SK-N-SH (cell line): Measurements from ENCODE around the gene ANKFN1. TPM values are rescaled to one million over a fixed set of nuclear protein-coding genes. Genes with fewer than 3 reads are reported as not detected.

Experiments used
- CTCF ChIA-PET: fragments of 300-600, 350-600 bp; formaldehyde crosslinking; extraction: SDS; loops from one replicate; lab custom pipeline; 2021; lab: Yijun Ruan, JAX
- POLR2A ChIA-PET: fragments of 350-600 bp; sonication (Branson Sonifier 250); formaldehyde crosslinking; extraction: SDS; loops from one replicate; lab custom pipeline; 2020; ENCODE audit warnings: antibody characterized with exemption, inconsistent platforms; lab: Yijun Ruan, JAX
- DNase-seq: peaks from one replicate; pipeline ENCODE4 v3.0.0; 2012
- H2AFZ ChIP-seq: fragments of 200-600 bp; sonication (generic); 2 replicates; pipeline ENCODE4 v1.8.1; 2016; ENCODE audit warnings: antibody characterized with exemption, mild to moderate bottlenecking, low read depth
- H3F3A ChIP-seq: fragments of 200-600 bp; sonication (generic); replicated peaks from 2 replicates; pipeline ENCODE3; 2016; ENCODE audit warnings: antibody characterized with exemption, mild to moderate bottlenecking; ENCODE audit not compliant: insufficient read depth
- H3K27ac ChIP-seq, 2 experiments: fragments of 200-500 bp in 1 of 2; fragments of 200-600 bp in 1 of 2; sonication (Bioruptor generic) in 1 of 2; sonication (generic), shearing (Covaris generic) in 1 of 2; 2 replicates each; pipeline versions ENCODE4 v1.5.1 to v1.6.1; 2014 to 2016; ENCODE audit warnings: low read depth in 2 of 2, inconsistent platforms in 1 of 2, low read length in 1 of 2, mild to moderate bottlenecking in 1 of 2, mixed read lengths in 1 of 2
- H3K27me3 ChIP-seq: fragments of 200-600 bp; sonication (generic), shearing (Covaris generic); 2 replicates; pipeline ENCODE4 v1.6.1; 2016; ENCODE audit warnings: mixed run types; ENCODE audit not compliant: insufficient read depth
- H3K36me3 ChIP-seq, 2 experiments: fragments of 200-500 bp in 1 of 2; fragments of 200-600 bp in 1 of 2; sonication (Bioruptor generic) in 1 of 2; sonication (generic) in 1 of 2; replicated peaks in 1 of 2; 2 replicates each; pipeline versions ENCODE3 to v1.5.1; 2014 to 2016; ENCODE audit warnings: low read length in 1 of 2, mild to moderate bottlenecking in 1 of 2; ENCODE audit not compliant: insufficient read depth in 2 of 2, control insufficient read depth in 1 of 2
- H3K4me1 ChIP-seq, 2 experiments: fragments of 200-500 bp in 1 of 2; fragments of 200-600 bp in 1 of 2; sonication (Bioruptor generic) in 1 of 2; sonication (generic), shearing (Covaris generic) in 1 of 2; 2 replicates each; pipeline versions ENCODE4 v1.5.1 to v1.6.1; 2014 to 2016; ENCODE audit warnings: low read depth in 1 of 2, low read length in 1 of 2, mixed run types in 1 of 2; ENCODE audit not compliant: insufficient read depth in 2 of 2, control insufficient read depth in 1 of 2
- H3K4me2 ChIP-seq: fragments of 200-600 bp; sonication (generic), shearing (Covaris generic); 2 replicates; pipeline ENCODE4 v1.6.1; 2017; ENCODE audit warnings: mixed run types
- H3K4me3 ChIP-seq, 2 experiments: fragments of 200-500 bp in 1 of 2; fragments of 200-600 bp in 1 of 2; sonication (Bioruptor generic) in 1 of 2; sonication (generic), shearing (Covaris generic) in 1 of 2; 2 replicates each; pipeline versions ENCODE4 v1.5.1 to v1.8.1; 2014 to 2016; ENCODE audit warnings: low read depth in 2 of 2, inconsistent platforms in 1 of 2, low read length in 1 of 2, mild to moderate bottlenecking in 1 of 2, mixed read lengths in 1 of 2, moderate library complexity in 1 of 2
- H3K79me2 ChIP-seq: fragments of 200-600 bp; sonication (generic); 2 replicates; pipeline ENCODE4 v1.8.1; 2017; ENCODE audit warnings: mild to moderate bottlenecking; ENCODE audit not compliant: insufficient read depth
- H3K9ac ChIP-seq: fragments of 200-600 bp; sonication (generic); 2 replicates; pipeline ENCODE4 v1.6.1; 2017; ENCODE audit warnings: mixed run types
- H3K9me2 ChIP-seq: fragments of 200-600 bp; sonication (generic); 2 replicates; pipeline ENCODE4 v1.6.1; 2017; ENCODE audit warnings: mixed run types
- H3K9me3 ChIP-seq: fragments of 200-600 bp; sonication (generic); 2 replicates; pipeline ENCODE4 v1.6.1; 2017; ENCODE audit warnings: mixed run types, mild to moderate bottlenecking, moderate library complexity
- H4K20me1 ChIP-seq: fragments of 200-600 bp; sonication (generic); 2 replicates; pipeline ENCODE4 v1.6.1; 2017; ENCODE audit warnings: mild to moderate bottlenecking, mixed run types; ENCODE audit not compliant: insufficient read depth
- CHD2 ChIP-seq: fragments of 150-350 bp; IDR thresholded peaks from 2 replicates; pipeline ENCODE4 v1.6.1; 2018; ENCODE audit warnings: low read length; ENCODE audit not compliant: partially characterized antibody
- CTCF ChIP-seq: fragments of 200-600 bp; sonication (generic); IDR thresholded peaks from 2 replicates; pipeline ENCODE4 v1.6.1; 2017; ENCODE audit warnings: antibody characterized with exemption, mild to moderate bottlenecking, moderate library complexity
- EZH2phosphoT487 ChIP-seq: fragments of 200-600 bp; sonication (generic); IDR thresholded peaks from 2 replicates; pipeline ENCODE4 v1.6.1; 2017; ENCODE audit warnings: low read depth, mixed run types, mild to moderate bottlenecking, antibody characterized with exemption, moderate library complexity, borderline replicate concordance
- FOXJ3 ChIP-seq: sonication (generic); formaldehyde crosslinking; IDR thresholded peaks from 2 replicates; pipeline ENCODE4 v1.5.1; 2020; ENCODE audit warnings: mild to moderate bottlenecking, missing genetic modification reagents
- FOXM1 ChIP-seq: IDR thresholded peaks from 2 replicates; pipeline ENCODE4 v1.4.0; 2012; ENCODE audit warnings: low read depth, mild to moderate bottlenecking
- GATA2 ChIP-seq: sonication (generic); formaldehyde crosslinking; IDR thresholded peaks from 2 replicates; pipeline ENCODE4 v1.5.0; 2020; ENCODE audit warnings: mild to moderate bottlenecking, missing genetic modification reagents
- JUND ChIP-seq: IDR thresholded peaks from 2 replicates; pipeline ENCODE4 v1.4.0; 2012
- MAX ChIP-seq: IDR thresholded peaks from 2 replicates; pipeline ENCODE4 v1.4.0; 2012; ENCODE audit warnings: low read depth
- NFIC ChIP-seq: IDR thresholded peaks from 2 replicates; pipeline ENCODE4 v1.4.0; 2012; ENCODE audit warnings: borderline replicate concordance
- PBX3 ChIP-seq: IDR thresholded peaks from 2 replicates; pipeline ENCODE4; 2012
- RCOR1 ChIP-seq: fragments of 150-350 bp; IDR thresholded peaks from 2 replicates; pipeline ENCODE4 v1.6.1; 2017; ENCODE audit warnings: antibody characterized with exemption, low read length
- REST ChIP-seq: IDR thresholded peaks from 2 replicates; pipeline ENCODE4 v1.6.1; 2012; ENCODE audit warnings: mild to moderate bottlenecking, low read depth, low read length, moderate library complexity
- RXRA ChIP-seq: IDR thresholded peaks from 2 replicates; pipeline ENCODE4 v1.4.0; 2012; ENCODE audit warnings: low read depth, mild to moderate bottlenecking, borderline replicate concordance
- SMC3 ChIP-seq: IDR thresholded peaks from 2 replicates; pipeline ENCODE4 v1.6.1; 2012; ENCODE audit warnings: low read depth, low read length, improper control_type of control experiment
- TCF12 ChIP-seq: IDR thresholded peaks from 2 replicates; pipeline ENCODE4 v1.4.0; 2012
- USF1 ChIP-seq: IDR thresholded peaks from 2 replicates; pipeline ENCODE4 v1.4.0; 2012; ENCODE audit warnings: low read depth, borderline replicate concordance
- ZBTB33 ChIP-seq: IDR thresholded peaks from 2 replicates; pipeline ENCODE4 v1.4.0; 2012; ENCODE audit warnings: low read depth, borderline replicate concordance
- WGBS: methylation state at CpG from one replicate; pipeline ENCODE4 v1.1.6; 2017; ENCODE audit warnings: low lambda C conversion rate; 5-methylcytosine and 5-hydroxymethylcytosine counted together
- polyA plus RNA-seq, 3 experiments: library from polyadenylated mRNA; depleted of rRNA; stranded (reverse); fragments of >200 nt; gene quantifications; 2 replicates each; pipeline ENCODE4 v1.2.3, GENCODE V29; 2012

Gene ANKFN1
- polyA plus RNA-seq, 1 of the 3 experiments (the other 2 are of a cell fraction): 0.07 TPM

GRCh38 chr17:56305007-56305406 is 151.7 kb downstream of the ANKFN1 start:
- H3K27me3 ChIP-seq: no peaks in the 10 kb centered on the region
- 23% methylated on average over 1 of the region's 1 CpG for WGBS
- no peaks in the 10 kb centered on the region for H3K4me1 ChIP-seq
- H3K36me3 ChIP-seq: no peaks in the 10 kb centered on the region
- DNase-seq: no peak
- H3K9me3 ChIP-seq: no peaks in the 10 kb centered on the region
- peaks cover 9% of the 10 kb centered on the region for H3F3A ChIP-seq
- H3K9ac ChIP-seq: no peak overlapping the region
- no peak overlapping the region for H2AFZ ChIP-seq
- H3K4me3 ChIP-seq: no peak overlapping the region
- TF ChIP-seq ZBTB33 (no peak), CTCF (peak; percentile 30; the same call in 1 of the 2 replicates), USF1 (no peak), FOXJ3 (CRISPR knock-in tag) (no peak), SMC3 (no peak), GATA2 (CRISPR knock-in tag) (no peak), FOXM1 (no peak)
- TF ChIP-seq, all 33 proteins: peak for 1
- CTCF ChIA-PET: no interaction called here
- H4K20me1 ChIP-seq: no peaks in the 10 kb centered on the region
- POLR2A ChIA-PET: no interaction called here
- no peaks in the 10 kb centered on the region for H3K79me2 ChIP-seq
- no peak overlapping the region for H3K4me2 ChIP-seq
- H3K9me2 ChIP-seq: no peaks in the 10 kb centered on the region
- no peak overlapping the region for H3K27ac ChIP-seq

GRCh38 chr17:56309897-56310296 is 156.6 kb downstream of the ANKFN1 start:
- Histone ChIP-seq H3K9ac (no peak overlapping the region), H2AFZ (peak overlapping the region; percentile 52; the same call in 1 of the 2 replicates), H3K4me3 (no peak overlapping the region), H3K36me3 (no peaks in the 10 kb centered on the region), H3K4me2 (no peak overlapping the region), H3K27me3 (no peaks in the 10 kb centered on the region), H3K9me3 (no peaks in the 10 kb centered on the region), H3K27ac (peak overlapping the region in 1 of 2 experiments; percentile 54; a peak in 2 of 4 replicates), H3K9me2 (no peaks in the 10 kb centered on the region), H3K4me1 (no peaks in the 10 kb centered on the region), H3K79me2 (no peaks in the 10 kb centered on the region), H4K20me1 (no peaks in the 10 kb centered on the region), H3F3A (peaks cover 9% of the 10 kb centered on the region)
- ChIA-PET CTCF (no interaction called here), POLR2A (no interaction called here)
- DNase-seq: no peak
- 4% methylated on average over 8 of the region's 8 CpGs for WGBS
- peak; percentile 70; the same call in 1 of the 2 replicates for TF ChIP-seq TCF12
- no peak for TF ChIP-seq EZH2phosphoT487
- TF ChIP-seq NFIC: 0 out of 2 replicates have a peak, but pooled peaks have one; percentile 25
- peak; percentile 68 for TF ChIP-seq JUND
- peak; percentile 59 for TF ChIP-seq MAX
- TF ChIP-seq CHD2: no peak
- no peak for TF ChIP-seq RXRA
- peak; percentile 50 for TF ChIP-seq PBX3
- TF ChIP-seq REST: no peak
- no peak for TF ChIP-seq RCOR1
- peak; percentile 62; the same call in 1 of the 2 replicates for TF ChIP-seq USF1
